ENCODE data around the gene MYF5.
A peak's percentile ranks its signal among the peaks of the same experiment; 100 is the strongest.

The MYF5 gene

GRCh38 chr12:80708259-80708974 lies 8.3 kb upstream of the MYF5 start:
- peak; percentile 5 for DNase-seq

GRCh38 chr12:80708975-80709328 lies 7.8 kb upstream of the MYF5 start:
- DNase-seq, result peak; percentile 5

GRCh38 chr12:80709811-80710726 lies 6.6 kb upstream of the MYF5 start:
- DNase-seq, result no peak

- no peak for DNase-seq
Observed at GRCh38 chr12:80710727-80711449, 5.8 kb upstream of the MYF5 start.

GRCh38 chr12:80711866-80712265 lies 4.8 kb upstream of the MYF5 start:
- DNase-seq, result no peak

- no peak for DNase-seq
Observed at GRCh38 chr12:80712866-80713265, 3.8 kb upstream of the MYF5 start.

- DNase-seq, result no peak
Observed at GRCh38 chr12:80713419-80713818, 3.3 kb upstream of the MYF5 start.

- no peak for DNase-seq
Observed at GRCh38 chr12:80714055-80714454, 2.7 kb upstream of the MYF5 start.

GRCh38 chr12:80714846-80715245 lies 1.9 kb upstream of the MYF5 start:
- no peak for DNase-seq

GRCh38 chr12:80715713-80716249 lies 931 bp upstream of the MYF5 start:
- no peak for DNase-seq

GRCh38 chr12:80717856-80718255 lies 1.1 kb downstream of the MYF5 start:
- no peak for DNase-seq

- no peak for DNase-seq
Observed at GRCh38 chr12:80720516-80720915, 3.8 kb downstream of the MYF5 start.

GRCh38 chr12:80721326-80721725 lies 4.6 kb downstream of the MYF5 start:
- peak; percentile 38 for DNase-seq

- DNase-seq, result no peak
Observed at GRCh38 chr12:80745851-80746505, 29.3 kb downstream of the MYF5 start.

GRCh38 chr12:80747800-80748199 lies 31.1 kb downstream of the MYF5 start:
- no peak for DNase-seq

GRCh38 chr12:80749456-80749855 lies 32.7 kb downstream of the MYF5 start:
- no peak for DNase-seq

GRCh38 chr12:80752464-80752863 lies 35.8 kb downstream of the MYF5 start:
- DNase-seq, result no peak

GRCh38 chr12:80754274-80754673 lies 37.6 kb downstream of the MYF5 start:
- DNase-seq, result no peak

- no peak for DNase-seq
Observed at GRCh38 chr12:80756875-80757274, 40.2 kb downstream of the MYF5 start.

- no peak for DNase-seq
Observed at GRCh38 chr12:80761838-80762237, 45.1 kb downstream of the MYF5 start.

- DNase-seq, result peak; percentile 32
Observed at GRCh38 chr12:80763874-80764273, 47.2 kb downstream of the MYF5 start.

GRCh38 chr12:80766210-80766609 lies 49.5 kb downstream of the MYF5 start:
- no peak for DNase-seq

- no peak for DNase-seq
Observed at GRCh38 chr12:80766897-80767296, 50.2 kb downstream of the MYF5 start.

All from MV-4-11 (cell line).